Measurements from ENCODE around the gene HSPA4L. TPM values are rescaled to one million over a fixed set of nuclear protein-coding genes. Genes with fewer than 3 reads are reported as not detected.
A peak's percentile ranks its signal among the peaks of the same experiment; 100 is the strongest.

Gene HSPA4L
- total RNA-seq = 1 to 10 TPM; 5.0 to 8.7 (median 6.8) TPM

GRCh38 chr4:127782275-127783025, at the start of gene HSPA4L:
TSS of gene HSPA4L (plus strand) at chr4:127782322. CDS start at chr4:127782551, 229 bp downstream.
- no peaks in the 10 kb centered on the region for H3K9me3 ChIP-seq
- H3K4me3 ChIP-seq = peak within 1 kb of the TSS; percentile 72 to 83 (median 77)
- H3K27ac ChIP-seq (replicated peaks in 1 of 4) = peak within 1 kb of the TSS; percentile 81 to 87 (median 86)
- intact Hi-C loops (cut with DNase I) = loop anchor here (5.0 to 10.0 kb wide), 3 partner anchors 92 to 282 kb away; partner anchors contain the start of genes INTU and LARP1B
- WGBS = 0% methylated on average over 34 of the region's 63 CpGs
- DNase-seq (ENCODE audit: extremely low spot score) = peak; percentile 93
- H3K4me1 ChIP-seq = peaks cover 0 to 24% (median 14%) of the 10 kb centered on the region in 4 donors
- no peaks in the 10 kb centered on the region for H3K27me3 ChIP-seq
- H3K36me3 ChIP-seq = no peaks in the 10 kb centered on the region
- peak in 2 of 3 experiments; percentile 31 to 44 for TF ChIP-seq CTCF (IDR thresholded peaks at IDR 0.05)
- TF ChIP-seq POLR2AphosphoS5 (IDR thresholded peaks at IDR 0.05) = peak; percentile 93 to 95
- TF ChIP-seq POLR2A (IDR thresholded peaks at IDR 0.05; ENCODE audit: low read depth) = peak; percentile 11
- TF ChIP-seq EP300 (IDR thresholded peaks at IDR 0.05) = no peak

- 18% methylated on average over 8 of the region's 8 CpGs for WGBS
- intact Hi-C loops (cut with DNase I) = loop anchor here (2.0 kb wide), 1 partner anchor 128 kb away; no protein-coding TSS in a partner anchor
- peak; percentile 57 to 65 (median 64) for TF ChIP-seq CTCF (IDR thresholded peaks at IDR 0.05)
- no peak for TF ChIP-seq POLR2A (IDR thresholded peaks at IDR 0.05; ENCODE audit: low read depth)
- H3K27me3 ChIP-seq = no peaks in the 10 kb centered on the region
- no peaks in the 10 kb centered on the region for H3K9me3 ChIP-seq
- DNase-seq (ENCODE audit: extremely low spot score) = no peak
- no peak overlapping the region for H3K27ac ChIP-seq (replicated peaks in 1 of 4)
- H3K4me1 ChIP-seq = no peaks in the 10 kb centered on the region
- H3K36me3 ChIP-seq = no peaks in the 10 kb centered on the region
- no peak overlapping the region for H3K4me3 ChIP-seq
Measured at GRCh38 chr4:127732623-127733328, 49.3 kb upstream of the HSPA4L start.

- H3K36me3 ChIP-seq = no peaks in the 10 kb centered on the region
- DNase-seq (ENCODE audit: extremely low spot score) = no peak
- no peak overlapping the region for H3K4me3 ChIP-seq
- no peak for TF ChIP-seq EP300 (IDR thresholded peaks at IDR 0.05)
- no peak for TF ChIP-seq CTCF (IDR thresholded peaks at IDR 0.05)
- TF ChIP-seq POLR2A (IDR thresholded peaks at IDR 0.05; ENCODE audit: low read depth) = no peak
- TF ChIP-seq POLR2AphosphoS5 (IDR thresholded peaks at IDR 0.05) = no peak
- no peaks in the 10 kb centered on the region for H3K9me3 ChIP-seq
- H3K27me3 ChIP-seq = no peaks in the 10 kb centered on the region
- H3K4me1 ChIP-seq = no peaks in the 10 kb centered on the region
- no peak overlapping the region for H3K27ac ChIP-seq (replicated peaks in 1 of 4)
- intact Hi-C loops (cut with DNase I) = no loop called here
- 84% methylated on average over 2 of the region's 2 CpGs for WGBS
Measured at GRCh38 chr4:127734976-127735375, 47.1 kb upstream of the HSPA4L start.

- TF ChIP-seq EP300 (IDR thresholded peaks at IDR 0.05) (no peak), CTCF (IDR thresholded peaks at IDR 0.05) (no peak), POLR2AphosphoS5 (IDR thresholded peaks at IDR 0.05) (no peak), POLR2A (IDR thresholded peaks at IDR 0.05; ENCODE audit: low read depth) (no peak)
- intact Hi-C loops (cut with DNase I) = no loop called here
- H3K4me3 ChIP-seq = no peak overlapping the region
- H3K27ac ChIP-seq (replicated peaks in 1 of 4) = no peak overlapping the region
- DNase-seq (ENCODE audit: extremely low spot score) = no peak
- H3K27me3 ChIP-seq = no peaks in the 10 kb centered on the region
- H3K9me3 ChIP-seq = no peaks in the 10 kb centered on the region
- H3K4me1 ChIP-seq = no peaks in the 10 kb centered on the region
- no peaks in the 10 kb centered on the region for H3K36me3 ChIP-seq
- WGBS = 50% methylated on average over 4 of the region's 4 CpGs
Measured at GRCh38 chr4:127737295-127737694, 44.8 kb upstream of the HSPA4L start.
